IMR-90 (cell line): ENCODE results near the gene LILRB1. TPM values are rescaled to one million over a fixed set of nuclear protein-coding genes. Genes with fewer than 3 reads are reported as not detected.

ENCODE experiments used
- ATAC-seq: fragments of 200-7000 bp; cut with Tn5 transposase; 2 replicates; pipeline ENCODE4 v1.9.1; 2020; ENCODE audit warnings: low read depth, mild to moderate bottlenecking, moderate library complexity
- BruUV-seq: library from RNA; stranded (reverse); fragments of 400-500 nt; replicated peaks from 2 replicates; lab custom pipeline; 2021; lab: Mats Ljungman, UMichigan
- CTCF ChIA-PET: fragments of 300-600 bp; formaldehyde crosslinking; extraction: SDS; loops from one replicate; lab custom pipeline; 2021; ENCODE audit warnings: antibody characterized with exemption; lab: Yijun Ruan, JAX
- POLR2A ChIA-PET: fragments of 300-600 bp; sonication (Branson Sonifier 250); formaldehyde crosslinking; loops from one replicate; lab custom pipeline; 2022; ENCODE audit warnings: antibody characterized with exemption; ENCODE audit not compliant: unreplicated experiment; lab: Charles Lee
- DNase-seq: peaks from one replicate; pipeline ENCODE4 v3.0.0; 2013
- H2AFZ ChIP-seq: replicated peaks from 2 replicates; pipeline ENCODE3; 2013; ENCODE audit warnings: low read length, mild to moderate bottlenecking; ENCODE audit not compliant: poor library complexity
- H2AK5ac ChIP-seq: 2 replicates; pipeline ENCODE4 v1.6.1; 2013; ENCODE audit warnings: low read depth, low read length, inconsistent platforms
- H2AK9ac ChIP-seq: replicated peaks from 2 replicates; pipeline ENCODE3; 2013; ENCODE audit warnings: mild to moderate bottlenecking, low read depth, low read length, moderate library complexity; ENCODE audit not compliant: poor library complexity
- H2BK120ac ChIP-seq: 2 replicates; pipeline ENCODE4 v1.6.1; 2013; ENCODE audit warnings: low read depth, low read length, inconsistent platforms
- H2BK15ac ChIP-seq: 3 replicates; pipeline ENCODE4 v1.6.1; 2013; ENCODE audit warnings: low read depth, low read length, inconsistent platforms
- H2BK20ac ChIP-seq: 2 replicates; pipeline ENCODE4 v1.6.1; 2013; ENCODE audit warnings: low read depth, mild to moderate bottlenecking, inconsistent platforms, low read length, moderate library complexity
- H2BK5ac ChIP-seq: 2 replicates; pipeline ENCODE4 v1.6.1; 2013; ENCODE audit warnings: mild to moderate bottlenecking, low read depth, low read length, inconsistent platforms; ENCODE audit not compliant: poor library complexity, severe bottlenecking
- H3K14ac ChIP-seq: replicated peaks from 2 replicates; pipeline ENCODE4 v1.6.1; 2013; ENCODE audit warnings: low read depth, low read length, inconsistent platforms
- H3K18ac ChIP-seq: 2 replicates; pipeline ENCODE4 v1.6.1; 2013; ENCODE audit warnings: low read depth, low read length, control low read depth
- H3K23ac ChIP-seq: 2 replicates; pipeline ENCODE4 v1.6.1; 2013; ENCODE audit warnings: low read depth, low read length, inconsistent platforms
- H3K27ac ChIP-seq: 2 replicates; pipeline ENCODE4 v1.5.1; 2013; ENCODE audit warnings: mild to moderate bottlenecking, control low read depth, low read length; ENCODE audit not compliant: insufficient read depth
- H3K27me3 ChIP-seq: 2 replicates; pipeline ENCODE4 v1.6.1; 2013; ENCODE audit warnings: low read length; ENCODE audit not compliant: control insufficient read depth, insufficient read depth
- H3K36me3 ChIP-seq: 2 replicates; pipeline ENCODE4 v1.6.1; 2013; ENCODE audit warnings: low read length, mixed read lengths; ENCODE audit not compliant: control insufficient read depth, insufficient read depth
- H3K4ac ChIP-seq: 2 replicates; pipeline ENCODE4 v1.6.1; 2013; ENCODE audit warnings: low read depth, low read length, inconsistent platforms
- H3K4me1 ChIP-seq: 2 replicates; pipeline ENCODE4 v1.6.1; 2013; ENCODE audit warnings: low read length, mixed read lengths; ENCODE audit not compliant: control insufficient read depth, insufficient read depth
- H3K4me2 ChIP-seq: 2 replicates; pipeline ENCODE4 v1.6.1; 2013; ENCODE audit warnings: low read depth, mild to moderate bottlenecking, control low read depth, low read length, moderate library complexity
- H3K4me3 ChIP-seq: 2 replicates; pipeline ENCODE4 v1.5.1; 2013; ENCODE audit warnings: low read depth, mild to moderate bottlenecking, control low read depth, low read length, moderate library complexity; ENCODE audit not compliant: insufficient read depth
- H3K56ac ChIP-seq: 2 replicates; pipeline ENCODE4 v1.6.1; 2013; ENCODE audit warnings: low read length, inconsistent platforms; ENCODE audit not compliant: insufficient read depth; ENCODE audit errors: extremely low read depth
- H3K79me1 ChIP-seq, 2 experiments: 2 replicates each; pipeline ENCODE4 v1.6.1; 2013; ENCODE audit warnings: low read length in 2 of 2, inconsistent platforms in 1 of 2, low read depth in 1 of 2
- H3K9ac ChIP-seq: 2 replicates; pipeline ENCODE4 v1.6.1; 2013; ENCODE audit warnings: low read depth, low read length, control low read depth
- H3K9me1 ChIP-seq: 2 replicates; pipeline ENCODE4 v1.6.1; 2013; ENCODE audit warnings: low read length, inconsistent platforms; ENCODE audit not compliant: insufficient read depth
- H3K9me3 ChIP-seq: 2 replicates; pipeline ENCODE4 v1.6.1; 2013; ENCODE audit warnings: low read length; ENCODE audit not compliant: control insufficient read depth, insufficient read depth
- H4K20me1 ChIP-seq: 2 replicates; pipeline ENCODE4 v1.6.1; 2013; ENCODE audit warnings: low read length, inconsistent platforms; ENCODE audit not compliant: insufficient read depth
- H4K5ac ChIP-seq: 2 replicates; pipeline ENCODE4 v1.6.1; 2013; ENCODE audit warnings: mild to moderate bottlenecking, low read depth, low read length, control low read depth
- H4K8ac ChIP-seq, 2 experiments: 2 replicates each; pipeline ENCODE4 v1.6.1; 2013; ENCODE audit warnings: low read depth in 2 of 2, low read length in 2 of 2, control low read depth in 1 of 2, inconsistent platforms in 1 of 2
- H4K91ac ChIP-seq: 2 replicates; pipeline ENCODE4 v1.6.1; 2013; ENCODE audit warnings: low read depth, low read length, inconsistent platforms; ENCODE audit not compliant: insufficient read depth
- CEBPB ChIP-seq: IDR thresholded peaks from 2 replicates; pipeline ENCODE4 v1.6.1; 2012; ENCODE audit warnings: low read depth, low read length, improper control_type of control experiment
- CHD1 ChIP-seq: IDR thresholded peaks from 2 replicates; pipeline ENCODE4 v1.6.1; 2012; ENCODE audit warnings: low read depth, low read length, improper control_type of control experiment
- CTCF ChIP-seq: conservative IDR thresholded peaks from 2 replicates; pipeline ENCODE4 v1.5.1; 2012; ENCODE audit warnings: mild to moderate bottlenecking, low read depth, low read length, improper control_type of control experiment
- MAZ ChIP-seq: IDR thresholded peaks from 2 replicates; pipeline ENCODE4 v1.6.1; 2012; ENCODE audit warnings: low read depth, mild to moderate bottlenecking, low read length, improper control_type of control experiment, moderate library complexity, borderline replicate concordance
- MXI1 ChIP-seq: IDR thresholded peaks from 2 replicates; pipeline ENCODE4 v1.6.1; 2012; ENCODE audit warnings: low read depth, mild to moderate bottlenecking, low read length, moderate library complexity, borderline replicate concordance
- RCOR1 ChIP-seq: IDR thresholded peaks from 2 replicates; pipeline ENCODE4 v1.6.1; 2012; ENCODE audit warnings: mild to moderate bottlenecking, low read length, improper control_type of control experiment; ENCODE audit not compliant: insufficient replicate concordance
- RFX5 ChIP-seq: IDR thresholded peaks from 2 replicates; pipeline ENCODE4 v1.8.0; 2012; ENCODE audit warnings: low read depth, mild to moderate bottlenecking, low read length, moderate library complexity
- USF2 ChIP-seq: fragments of 150-350 bp; IDR thresholded peaks from 2 replicates; pipeline ENCODE4 v1.6.1; 2017; ENCODE audit warnings: mild to moderate bottlenecking, antibody characterized with exemption, low read length, low read depth
- WGBS, 2 experiments: methylation state at CpG; one replicate each; pipeline versions ENCODE4 v1.1.5 to v1.1.7; 2013; ENCODE audit warnings: missing lambda C conversion rate in 2 of 2; ENCODE audit not compliant: insufficient read length in 1 of 2; ENCODE audit errors: extremely low coverage in 2 of 2; 5-methylcytosine and 5-hydroxymethylcytosine counted together
- dilution Hi-C: fragments of 300-500 bp; cut with HindIII; formaldehyde crosslinking; loops from one replicate; pipeline ENCODE4 v1.14.3; 2018; ENCODE audit warnings: low sequenced_read_pairs; ENCODE audit not compliant: unreplicated experiment
- in situ Hi-C: fragments of 300-500 bp; cut with MboI; formaldehyde crosslinking; loops from 3 replicates; pipeline ENCODE4 v1.14.3; 2019; ENCODE audit warnings: low sequenced_read_pairs, inconsistent platforms, mixed read lengths
- intact Hi-C: fragments of 100-400 bp; cut with micrococcal nuclease; formaldehyde crosslinking; loops from 2 replicates; pipeline ENCODE4 v1.10.0; 2022
- polyA plus RNA-seq, 3 experiments: library from polyadenylated mRNA; depleted of rRNA; stranded (reverse); fragments of >200 nt; gene quantifications; 2 replicates each; pipeline ENCODE4 v1.2.3, GENCODE V29; 2012; ENCODE audit warnings: low replicate concordance in 1 of 3
- total RNA-seq: library from RNA; depleted of rRNA; stranded (reverse); fragments of >200 nt; gene quantifications from 2 replicates; pipeline ENCODE4 v1.2.3, GENCODE V29; 2012

The LILRB1 gene
- total and polyA plus RNA-seq, 2 of the 4 experiments (the other 2 are of a cell fraction), result not detected

GRCh38 chr19:54614726-54615125 lies 15.6 kb upstream of the LILRB1 start:
- Histone ChIP-seq H3K4me2 (no peak overlapping the region), H3K27me3 (no peaks in the 10 kb centered on the region), H2BK5ac (no peak overlapping the region), H3K27ac (no peak overlapping the region), H3K23ac (no peak overlapping the region), H2BK20ac (no peak overlapping the region), H2AK9ac (no peak overlapping the region), H3K56ac (no peak overlapping the region), H3K79me1 (no peaks in the 10 kb centered on the region), H3K18ac (no peak overlapping the region), H3K4me3 (no peak overlapping the region), H3K36me3 (no peaks in the 10 kb centered on the region), H3K9ac (no peak overlapping the region), H3K9me3 (peaks cover 7% of the 10 kb centered on the region), H4K91ac (no peak overlapping the region), H4K20me1 (no peaks in the 10 kb centered on the region), H2AK5ac (no peak overlapping the region), H4K5ac (no peak overlapping the region), H3K4ac (no peak overlapping the region), H2AFZ (no peak overlapping the region), H3K14ac (no peak overlapping the region), H3K9me1 (no peaks in the 10 kb centered on the region), H3K4me1 (no peaks in the 10 kb centered on the region), H2BK15ac (no peak overlapping the region), H4K8ac (no peak overlapping the region), H2BK120ac (no peak overlapping the region)
- no TSS peak for BruUV-seq
- no peak for DNase-seq
- WGBS, 2 experiments, result no CpG with 5 or more reads among the region's 1 CpG
- no peak for ATAC-seq
- ChIA-PET POLR2A (no interaction called here), CTCF (no interaction called here)
- dilution Hi-C loops, result no loop called here
- in situ Hi-C loops, result no loop called here
- TF ChIP-seq MAZ (no peak), MXI1 (no peak), CHD1 (no peak), USF2 (no peak), CEBPB (no peak), RCOR1 (no peak), RFX5 (no peak), CTCF (no peak)
- intact Hi-C loops, result no loop called here
